HEK293 (cell line): ENCODE measurements around the gene CTRB1.

ENCODE experiments used
- CTCF ChIA-PET: fragments of 350-600 bp; formaldehyde crosslinking; extraction: SDS; loops from one replicate; lab custom pipeline; 2021; ENCODE audit warnings: antibody characterized with exemption; lab: Yijun Ruan, JAX
- POLR2A ChIA-PET: fragments of 300-600 bp; formaldehyde crosslinking; extraction: SDS; loops from one replicate; lab custom pipeline; 2020; ENCODE audit warnings: antibody characterized with exemption, inconsistent platforms; lab: Yijun Ruan, JAX
- H3K27ac ChIP-seq: fragments of 200-500 bp; sonication (Bioruptor generic); 2 replicates; pipeline ENCODE4 v1.5.1; 2014; ENCODE audit warnings: low read depth, low read length, control low read depth, inconsistent platforms; ENCODE audit errors: extremely low read depth
- H3K36me3 ChIP-seq, 2 experiments: fragments of 200-500 bp in 1 of 2; sonication (Bioruptor generic) in 1 of 2; 1 replicate in 1 of 2; 2 replicates in 1 of 2; pipeline ENCODE4 v1.5.1; 2014 to 2017; ENCODE audit warnings: inconsistent platforms in 2 of 2, low read length in 2 of 2; ENCODE audit not compliant: control insufficient read depth in 2 of 2, insufficient read depth in 1 of 2
- H3K4me1 ChIP-seq: fragments of 200-500 bp; sonication (Bioruptor generic); 2 replicates; pipeline ENCODE4 v1.5.1; 2014; ENCODE audit warnings: mild to moderate bottlenecking, low read length, inconsistent platforms; ENCODE audit not compliant: control insufficient read depth, insufficient read depth
- H3K4me3 ChIP-seq: 2 replicates; pipeline ENCODE4 v1.5.1; 2011; ENCODE audit warnings: low read depth, mild to moderate bottlenecking, control low read depth, low read length, moderate library complexity
- H3K9me3 ChIP-seq: fragments of 200-500 bp; sonication (Bioruptor generic); 2 replicates; pipeline ENCODE4 v1.5.1; 2014; ENCODE audit warnings: low read depth, low read length, inconsistent platforms; ENCODE audit not compliant: control insufficient read depth, insufficient read depth
- OSR2 ChIP-seq: fragments of 450-650 bp; formaldehyde crosslinking; IDR thresholded peaks from 2 replicates; pipeline ENCODE4 v1.5.1; 2016; ENCODE audit warnings: missing biosample characterization, missing genetic modification characterization
- PRDM6 ChIP-seq: fragments of 450-650 bp; formaldehyde crosslinking; IDR thresholded peaks from 2 replicates; pipeline ENCODE4 v1.5.1; 2017; ENCODE audit warnings: missing biosample characterization, missing genetic modification characterization
- SCRT2 ChIP-seq: fragments of 450-650 bp; formaldehyde crosslinking; IDR thresholded peaks from 2 replicates; pipeline ENCODE4 v1.5.1; 2016; ENCODE audit warnings: missing biosample characterization, missing genetic modification characterization
- WT1 ChIP-seq: fragments of 450-650 bp; formaldehyde crosslinking; IDR thresholded peaks from 2 replicates; pipeline ENCODE4 v1.5.1; 2016; ENCODE audit warnings: missing biosample characterization, missing genetic modification characterization
- ZBTB20 ChIP-seq: fragments of 450-650 bp; formaldehyde crosslinking; IDR thresholded peaks from 2 replicates; pipeline ENCODE4 v1.5.1; 2016; ENCODE audit warnings: missing biosample characterization, missing genetic modification characterization
- ZNF148 ChIP-seq: fragments of 450-650 bp; formaldehyde crosslinking; IDR thresholded peaks from 2 replicates; pipeline ENCODE4 v1.5.0; 2017; ENCODE audit warnings: missing biosample characterization, missing genetic modification characterization, borderline replicate concordance
- ZNF596 ChIP-seq: fragments of 450-650 bp; IDR thresholded peaks from 2 replicates; pipeline ENCODE4 v1.5.0; 2018; ENCODE audit warnings: missing biosample characterization, mild to moderate bottlenecking, missing genetic modification characterization, moderate library complexity
- ZNF791 ChIP-seq: fragments of 450-650 bp; formaldehyde crosslinking; IDR thresholded peaks from 2 replicates; pipeline ENCODE4 v1.5.1; 2016; ENCODE audit warnings: missing biosample characterization, missing genetic modification characterization
- TF ChIP-seq, protein P1 (sequence below): fragments of 450-650 bp; formaldehyde crosslinking; IDR thresholded peaks from 2 replicates; pipeline ENCODE4 v1.5.1; 2016; ENCODE audit warnings: missing biosample characterization, missing genetic modification characterization, borderline replicate concordance

The CTRB1 gene

DNA sequence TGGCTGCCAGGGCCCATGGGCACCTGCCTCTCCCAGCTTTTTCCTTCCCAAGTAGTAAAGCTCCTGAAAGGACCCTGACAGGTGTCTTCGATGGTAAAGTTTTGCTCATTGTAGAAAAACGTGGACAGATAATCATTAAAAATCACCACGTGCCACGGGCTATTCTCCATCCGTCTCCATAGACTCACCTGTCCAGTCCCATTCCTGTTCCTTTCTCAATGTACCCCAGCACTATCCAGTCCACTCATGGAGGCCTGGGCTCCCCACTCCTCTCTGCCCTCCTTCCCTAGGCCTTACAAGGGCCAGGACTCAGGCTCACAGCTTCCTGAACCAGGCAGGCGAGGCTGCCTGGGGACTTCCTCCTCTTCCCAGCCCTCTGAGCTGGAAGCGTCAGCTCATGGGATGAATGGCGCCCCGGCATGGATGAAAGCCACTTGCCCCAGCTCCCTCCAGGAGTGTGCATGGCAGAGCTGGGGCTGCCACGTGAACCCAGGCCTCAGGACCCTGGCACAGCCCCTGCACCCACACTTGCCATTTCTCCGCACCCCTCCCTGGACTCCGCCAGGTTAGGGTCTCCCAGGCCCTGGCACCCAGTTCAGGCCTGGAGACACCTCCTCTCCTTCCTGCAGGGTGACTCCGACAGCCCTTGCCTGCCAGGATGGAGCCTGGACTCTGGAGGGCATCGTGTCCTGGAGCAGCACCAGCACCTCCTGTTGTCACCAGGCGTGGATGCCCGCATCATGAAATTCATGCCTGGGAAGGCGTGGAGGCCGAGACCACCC, 8.8 kb downstream of the CTRB1 start:
- H3K36me3 ChIP-seq: peaks cover 0 to 38% of the 10 kb centered on the region in 2 experiments; a peak in 2 of 3 replicates
- no peaks in the 10 kb centered on the region for H3K9me3 ChIP-seq
- no peaks in the 10 kb centered on the region for H3K4me1 ChIP-seq
- H3K4me3 ChIP-seq: no peak overlapping the region
- POLR2A ChIA-PET: interaction anchor here (1.6 kb wide), 1 partner anchor 22 kb away, joined by 3 read pairs; no protein-coding TSS in a partner anchor
- no peak for TF ChIP-seq ZNF596 (tag by site-specific recombination)
- TF ChIP-seq, all 188 proteins: peak for 0
- no peak overlapping the region for H3K27ac ChIP-seq
- CTCF ChIA-PET: interaction anchor here (0.6 to 0.8 kb wide), 2 partner anchors 28 to 436 kb away, joined by 3 to 4 read pairs; no protein-coding TSS in a partner anchor

DNA sequence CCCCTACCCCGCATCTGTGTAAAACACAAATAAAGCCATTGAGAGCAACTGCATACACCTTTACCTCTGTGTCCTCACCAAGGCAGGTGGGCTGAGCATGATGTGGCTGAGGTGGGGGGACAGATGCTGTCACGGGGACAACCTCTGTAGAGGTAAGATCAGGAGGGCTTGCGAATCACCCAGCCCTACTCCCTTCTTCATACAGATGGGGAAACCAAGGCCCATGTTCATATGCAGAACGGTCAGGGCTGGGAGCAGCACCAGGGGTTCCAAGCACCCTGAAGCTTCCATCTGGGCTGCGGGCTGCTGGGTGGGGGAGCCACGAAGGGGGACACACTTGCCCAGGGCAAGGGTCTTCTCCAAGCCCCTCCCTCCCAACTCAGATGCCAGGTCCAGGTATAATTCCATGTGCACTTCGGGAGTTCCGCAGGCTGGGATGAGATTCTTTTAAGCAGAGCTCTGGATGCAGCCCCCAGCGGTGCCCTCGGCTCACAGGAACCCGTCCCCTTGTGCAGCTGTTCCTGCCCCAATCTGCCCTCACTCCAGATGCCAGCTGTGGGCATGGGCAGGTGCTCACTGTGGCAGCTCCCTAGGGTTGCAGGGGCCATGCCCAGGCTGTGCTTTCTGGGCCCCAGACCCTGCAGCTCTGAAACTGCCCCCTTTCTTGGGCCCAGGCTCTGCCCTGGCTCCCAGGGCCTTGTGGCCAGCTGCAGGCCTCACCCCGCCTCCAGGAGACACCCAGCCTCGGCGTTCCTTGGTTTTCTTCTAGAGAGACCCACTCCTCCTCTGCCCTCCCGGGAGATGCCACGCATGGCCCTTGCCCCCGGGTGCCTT, 9.6 kb downstream of the CTRB1 start:
- no peak for TF ChIP-seq WT1 (tag by site-specific recombination)
- TF ChIP-seq OSR2: no peak
- no peak for TF ChIP-seq SCRT2 (tag by site-specific recombination)
- TF ChIP-seq ZBTB20: peak; percentile 39; the same call in 1 of the 2 replicates
- no peak for TF ChIP-seq PRDM6 (tag by site-specific recombination)
- TF ChIP-seq, all 188 proteins: peak for 1
- Histone ChIP-seq H3K4me1 (no peaks in the 10 kb centered on the region), H3K36me3 (peaks cover 8 to 45% of the 10 kb centered on the region in 2 experiments), H3K4me3 (no peak overlapping the region), H3K9me3 (no peaks in the 10 kb centered on the region), H3K27ac (no peak overlapping the region)
- ChIA-PET POLR2A (interaction anchor here (0.9 to 1.6 kb wide), 2 partner anchors 20 to 22 kb away, joined by 3 read pairs; no protein-coding TSS in a partner anchor), CTCF (interaction anchor here (0.5 to 0.8 kb wide), 3 partner anchors 29 to 171 kb away, joined by 3 to 4 read pairs (median 4); no protein-coding TSS in a partner anchor)

DNA sequence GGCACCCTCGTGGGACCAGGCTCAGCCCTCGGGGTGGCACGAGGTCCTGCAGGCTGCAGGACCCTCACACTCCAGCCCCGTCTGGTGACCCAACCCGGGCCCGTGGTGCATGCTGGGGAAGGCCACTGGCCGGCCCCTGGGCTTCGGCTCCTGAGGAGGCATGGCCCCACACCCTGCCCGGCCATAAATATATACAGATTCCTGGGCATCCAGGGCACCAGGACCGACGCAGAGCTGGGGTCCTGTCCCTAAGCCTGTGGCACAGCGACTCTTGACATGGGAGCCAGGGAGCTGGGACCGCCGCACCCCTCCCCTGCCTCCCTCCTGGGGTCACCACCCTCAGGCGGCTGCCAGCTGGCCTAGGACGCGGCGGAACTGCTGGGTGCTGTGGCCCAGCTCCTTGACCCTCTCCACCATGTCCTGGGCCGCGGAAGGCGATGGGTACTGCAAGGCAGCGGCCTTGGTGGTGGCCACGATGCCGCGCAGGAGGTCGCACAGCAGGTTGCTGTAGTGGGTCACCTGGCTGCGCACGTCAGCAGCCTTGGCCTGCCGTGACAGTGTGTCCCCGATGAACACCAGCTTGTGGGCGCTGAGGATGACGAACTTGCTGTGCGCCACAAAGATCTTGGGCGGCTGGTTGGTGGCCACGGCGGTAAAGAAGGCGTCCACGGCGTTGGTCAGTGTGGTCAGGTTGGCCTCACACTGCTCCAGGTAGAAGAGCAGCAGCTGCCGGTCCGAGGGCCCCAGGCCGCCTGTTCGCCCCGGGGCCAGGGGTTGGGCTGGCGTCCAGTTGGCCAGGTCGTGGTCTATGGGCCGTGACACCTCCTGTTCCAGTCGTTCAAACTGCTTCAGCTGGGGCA, 10.6 kb downstream of the CTRB1 start:
- CTCF ChIA-PET: interaction anchor here (0.6 kb wide), 1 partner anchor 170 kb away, joined by 4 read pairs; no protein-coding TSS in a partner anchor
- Histone ChIP-seq H3K4me3 (no peak overlapping the region), H3K27ac (no peak overlapping the region), H3K9me3 (no peaks in the 10 kb centered on the region)
- TF ChIP-seq ZBTB20: peak; percentile 26; the same call in 1 of the 2 replicates
- TF ChIP-seq ZNF791 (tag by site-specific recombination): no peak
- TF ChIP-seq, protein P1, sequence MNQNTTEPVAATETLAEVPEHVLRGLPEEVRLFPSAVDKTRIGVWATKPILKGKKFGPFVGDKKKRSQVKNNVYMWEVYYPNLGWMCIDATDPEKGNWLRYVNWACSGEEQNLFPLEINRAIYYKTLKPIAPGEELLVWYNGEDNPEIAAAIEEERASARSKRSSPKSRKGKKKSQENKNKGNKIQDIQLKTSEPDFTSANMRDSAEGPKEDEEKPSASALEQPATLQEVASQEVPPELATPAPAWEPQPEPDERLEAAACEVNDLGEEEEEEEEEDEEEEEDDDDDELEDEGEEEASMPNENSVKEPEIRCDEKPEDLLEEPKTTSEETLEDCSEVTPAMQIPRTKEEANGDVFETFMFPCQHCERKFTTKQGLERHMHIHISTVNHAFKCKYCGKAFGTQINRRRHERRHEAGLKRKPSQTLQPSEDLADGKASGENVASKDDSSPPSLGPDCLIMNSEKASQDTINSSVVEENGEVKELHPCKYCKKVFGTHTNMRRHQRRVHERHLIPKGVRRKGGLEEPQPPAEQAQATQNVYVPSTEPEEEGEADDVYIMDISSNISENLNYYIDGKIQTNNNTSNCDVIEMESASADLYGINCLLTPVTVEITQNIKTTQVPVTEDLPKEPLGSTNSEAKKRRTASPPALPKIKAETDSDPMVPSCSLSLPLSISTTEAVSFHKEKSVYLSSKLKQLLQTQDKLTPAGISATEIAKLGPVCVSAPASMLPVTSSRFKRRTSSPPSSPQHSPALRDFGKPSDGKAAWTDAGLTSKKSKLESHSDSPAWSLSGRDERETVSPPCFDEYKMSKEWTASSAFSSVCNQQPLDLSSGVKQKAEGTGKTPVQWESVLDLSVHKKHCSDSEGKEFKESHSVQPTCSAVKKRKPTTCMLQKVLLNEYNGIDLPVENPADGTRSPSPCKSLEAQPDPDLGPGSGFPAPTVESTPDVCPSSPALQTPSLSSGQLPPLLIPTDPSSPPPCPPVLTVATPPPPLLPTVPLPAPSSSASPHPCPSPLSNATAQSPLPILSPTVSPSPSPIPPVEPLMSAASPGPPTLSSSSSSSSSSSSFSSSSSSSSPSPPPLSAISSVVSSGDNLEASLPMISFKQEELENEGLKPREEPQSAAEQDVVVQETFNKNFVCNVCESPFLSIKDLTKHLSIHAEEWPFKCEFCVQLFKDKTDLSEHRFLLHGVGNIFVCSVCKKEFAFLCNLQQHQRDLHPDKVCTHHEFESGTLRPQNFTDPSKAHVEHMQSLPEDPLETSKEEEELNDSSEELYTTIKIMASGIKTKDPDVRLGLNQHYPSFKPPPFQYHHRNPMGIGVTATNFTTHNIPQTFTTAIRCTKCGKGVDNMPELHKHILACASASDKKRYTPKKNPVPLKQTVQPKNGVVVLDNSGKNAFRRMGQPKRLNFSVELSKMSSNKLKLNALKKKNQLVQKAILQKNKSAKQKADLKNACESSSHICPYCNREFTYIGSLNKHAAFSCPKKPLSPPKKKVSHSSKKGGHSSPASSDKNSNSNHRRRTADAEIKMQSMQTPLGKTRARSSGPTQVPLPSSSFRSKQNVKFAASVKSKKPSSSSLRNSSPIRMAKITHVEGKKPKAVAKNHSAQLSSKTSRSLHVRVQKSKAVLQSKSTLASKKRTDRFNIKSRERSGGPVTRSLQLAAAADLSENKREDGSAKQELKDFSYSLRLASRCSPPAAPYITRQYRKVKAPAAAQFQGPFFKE: no peak
- TF ChIP-seq ZNF148 (tag by site-specific recombination): no peak
- TF ChIP-seq, all 188 proteins: peak for 1
- no peaks in the 10 kb centered on the region for H3K4me1 ChIP-seq
- POLR2A ChIA-PET: interaction anchor here (0.9 kb wide), 1 partner anchor 21 kb away, joined by 3 read pairs; no protein-coding TSS in a partner anchor
- peaks cover 8 to 56% of the 10 kb centered on the region in 2 experiments for H3K36me3 ChIP-seq
